GM23338 (cell line): ENCODE data around the gene WDR5B. TPM values are rescaled to one million over a fixed set of nuclear protein-coding genes. Genes with fewer than 3 reads are reported as not detected.

Experiments used
- ATAC-seq: fragments of 200-7000 bp; cut with Tn5 transposase; 3 replicates; pipeline ENCODE4 v1.9.1; 2020
- DNase-seq: peaks from one replicate; pipeline ENCODE4 v3.0.0-alpha.2; 2015; ENCODE audit warnings: low spot score
- H2AFZ ChIP-seq: fragments of 200-600 bp; sonication (generic); 2 replicates; pipeline ENCODE4 v1.8.0; 2016; ENCODE audit warnings: antibody characterized with exemption, mild to moderate bottlenecking, moderate library complexity
- H3F3A ChIP-seq: fragments of 200-600 bp; sonication (generic); replicated peaks from 2 replicates; pipeline ENCODE4 v1.8.0; 2017; ENCODE audit warnings: antibody characterized with exemption, mixed run types, low read depth
- H3K27ac ChIP-seq: fragments of 200-600 bp; sonication (generic); 2 replicates; pipeline ENCODE4 v1.6.1; 2016; ENCODE audit warnings: low read depth
- H3K27me3 ChIP-seq: fragments of 200-600 bp; sonication (generic); 2 replicates; pipeline ENCODE4 v1.8.0; 2016; ENCODE audit warnings: mild to moderate bottlenecking, mixed run types, moderate library complexity; ENCODE audit not compliant: insufficient read depth
- H3K36me3 ChIP-seq: fragments of 200-600 bp; sonication (generic); 2 replicates; pipeline ENCODE4 v1.8.0; 2016; ENCODE audit warnings: mild to moderate bottlenecking; ENCODE audit not compliant: insufficient read depth
- H3K4me1 ChIP-seq: fragments of 200-600 bp; sonication (generic); 2 replicates; pipeline ENCODE4 v1.8.0; 2016; ENCODE audit warnings: mild to moderate bottlenecking, moderate library complexity; ENCODE audit not compliant: insufficient read depth
- H3K4me2 ChIP-seq: fragments of 200-600 bp; sonication (generic); 2 replicates; pipeline ENCODE4 v1.7.1; 2017; ENCODE audit warnings: mixed run types
- H3K4me3 ChIP-seq: fragments of 200-600 bp; sonication (generic); 2 replicates; pipeline ENCODE4 v1.6.1; 2016; ENCODE audit warnings: mixed run types
- H3K79me2 ChIP-seq: fragments of 200-600 bp; sonication (generic); replicated peaks from 2 replicates; pipeline ENCODE4 v1.8.0; 2017; ENCODE audit warnings: mild to moderate bottlenecking; ENCODE audit not compliant: insufficient read depth
- H3K9me2 ChIP-seq: fragments of 200-600 bp; sonication (generic); 2 replicates; pipeline ENCODE4 v1.8.0; 2017; ENCODE audit not compliant: insufficient read depth
- H4K20me1 ChIP-seq: fragments of 200-600 bp; sonication (generic); replicated peaks from 2 replicates; pipeline ENCODE4 v1.8.0; 2017; ENCODE audit warnings: mild to moderate bottlenecking; ENCODE audit not compliant: insufficient read depth
- H3K27ac Mint-ChIP-seq: 2 replicates; pipeline ENCODE4 v1.8.0; 2020; ENCODE audit warnings: inconsistent platforms, mild to moderate bottlenecking, moderate library complexity, mixed read lengths
- H3K27me3 Mint-ChIP-seq: 3 replicates; pipeline ENCODE4 v1.8.0; 2022; ENCODE audit warnings: low read depth, mild to moderate bottlenecking, moderate library complexity, mixed read lengths, inconsistent platforms; ENCODE audit not compliant: insufficient read depth, poor library complexity
- H3K36me3 Mint-ChIP-seq: 3 replicates; pipeline ENCODE4 v1.8.0; 2021; ENCODE audit warnings: low read depth, mild to moderate bottlenecking, inconsistent platforms, moderate library complexity, mixed read lengths
- H3K4me1 Mint-ChIP-seq: 3 replicates; pipeline ENCODE4 v1.8.0; 2020; ENCODE audit warnings: mild to moderate bottlenecking, inconsistent platforms, mixed read lengths
- H3K4me3 Mint-ChIP-seq: 3 replicates; pipeline ENCODE4 v1.8.0; 2021; ENCODE audit warnings: moderate library complexity, mild to moderate bottlenecking, inconsistent platforms, mixed read lengths
- H3K9me3 Mint-ChIP-seq: 3 replicates; pipeline ENCODE4 v1.8.0; 2020; ENCODE audit warnings: moderate library complexity, mild to moderate bottlenecking, inconsistent platforms, mixed read lengths
- CREB1 ChIP-seq: fragments of 250-450 bp; sonication (Bioruptor Pico); IDR thresholded peaks from 2 replicates; pipeline ENCODE4 v1.5.0; 2020; ENCODE audit warnings: low read depth, mild to moderate bottlenecking, moderate library complexity
- CTCF ChIP-seq, 2 experiments: fragments of 200-600 bp in 1 of 2; sonication (generic) in 1 of 2; conservative IDR thresholded peaks; 2 replicates each; pipeline versions ENCODE4 v1.5.1 to v1.6.1; 2016 to 2017; ENCODE audit warnings: antibody characterized with exemption in 2 of 2, low read depth in 2 of 2, mild to moderate bottlenecking in 2 of 2, moderate library complexity in 1 of 2
- EZH2 ChIP-seq: fragments of 200-600 bp; sonication (generic); IDR thresholded peaks from one replicate; pipeline ENCODE4 v1.8.0; 2017; ENCODE audit warnings: antibody characterized with exemption, mild to moderate bottlenecking, low read depth; ENCODE audit not compliant: unreplicated experiment
- EZH2phosphoT487 ChIP-seq: fragments of 200-600 bp; sonication (generic); IDR thresholded peaks from one replicate; pipeline ENCODE4 v1.8.1; 2018; ENCODE audit warnings: antibody characterized with exemption; ENCODE audit not compliant: unreplicated experiment
- NANOG ChIP-seq: IDR thresholded peaks from 2 replicates; pipeline ENCODE4 v1.6.1; 2016; ENCODE audit warnings: antibody characterized with exemption, borderline replicate concordance
- POLR2AphosphoS5 ChIP-seq: IDR thresholded peaks from 2 replicates; pipeline ENCODE4 v1.6.1; 2016; ENCODE audit warnings: antibody characterized with exemption, low read depth
- REST ChIP-seq: IDR thresholded peaks from one replicate; pipeline ENCODE4 v1.6.1; 2018; ENCODE audit warnings: antibody characterized with exemption; ENCODE audit not compliant: unreplicated experiment
- STAT1 ChIP-seq: IDR thresholded peaks from one replicate; pipeline ENCODE4 v1.6.1; 2016; ENCODE audit warnings: antibody characterized with exemption; ENCODE audit not compliant: unreplicated experiment
- ZNF114 ChIP-seq: fragments of 250-450 bp; sonication (Bioruptor Pico); IDR thresholded peaks from 2 replicates; pipeline ENCODE4 v1.5.0; 2020; ENCODE audit warnings: mild to moderate bottlenecking, moderate library complexity
- ZNF462 ChIP-seq: fragments of 250-450 bp; sonication (Bioruptor Pico); IDR thresholded peaks from 2 replicates; pipeline ENCODE4 v1.5.0; 2020; ENCODE audit warnings: mild to moderate bottlenecking, moderate library complexity
- polyA plus RNA-seq: library from polyadenylated mRNA; unstranded; fragments of >200 nt; fragmentation: Nextera tagmentation; extraction: Ambion mirVana; gene quantifications from 2 replicates; pipeline ENCODE4 v1.2.1, GENCODE V29; 2016
- total RNA-seq: library from RNA; depleted of rRNA; stranded (reverse); fragments of >200 nt; shearing (Covaris generic); gene quantifications from 2 replicates; pipeline ENCODE4 v1.2.3, GENCODE V29; 2014

The WDR5B gene
- total and polyA plus RNA-seq, 2 experiments from 2014 or later, result 0.81 to 2.7 TPM

DNA sequence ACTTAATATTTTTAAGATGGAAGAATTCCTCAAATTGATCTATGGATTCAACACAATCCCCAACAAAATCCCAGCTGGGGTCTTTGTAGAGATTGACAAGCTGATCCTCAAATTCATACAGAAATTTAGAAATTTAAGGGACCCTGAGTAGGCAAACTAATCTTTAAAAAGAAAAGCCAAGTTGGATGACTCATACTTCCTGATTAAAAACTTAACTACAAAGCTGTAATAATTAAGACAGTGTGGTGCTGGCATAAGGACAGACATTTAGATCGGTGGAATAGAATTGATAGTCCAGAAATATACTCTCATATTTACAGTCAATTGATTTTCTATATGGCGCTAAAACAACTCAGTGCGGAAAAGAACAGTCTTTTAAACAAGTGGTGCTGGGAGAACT is 20.3 kb downstream of the WDR5B start:
- Mint-ChIP-seq H3K4me1 (peaks cover 6% of the 10 kb centered on the region), H3K27me3 (no peaks in the 10 kb centered on the region), H3K9me3 (no peaks in the 10 kb centered on the region; the same call in 1 of the 3 replicates), H3K4me3 (no peak overlapping the region), H3K27ac (no peak overlapping the region), H3K36me3 (no peaks in the 10 kb centered on the region)
- no peak overlapping the region for H2AFZ ChIP-seq
- H3K4me1 ChIP-seq, result peaks cover 5% of the 10 kb centered on the region; the same call in 1 of the 2 replicates
- H3F3A ChIP-seq, result no peaks in the 10 kb centered on the region
- DNase-seq, result no peak
- no peaks in the 10 kb centered on the region for H3K27me3 ChIP-seq
- H3K36me3 ChIP-seq, result no peaks in the 10 kb centered on the region
- H4K20me1 ChIP-seq, result no peaks in the 10 kb centered on the region
- ATAC-seq, result no peak
- no peak overlapping the region for H3K27ac ChIP-seq
- H3K9me2 ChIP-seq, result no peaks in the 10 kb centered on the region
- no peak overlapping the region for H3K4me3 ChIP-seq
- TF ChIP-seq EZH2 (no peak), CREB1 (CRISPR knock-in tag) (no peak), NANOG (no peak), ZNF462 (no peak), POLR2AphosphoS5 (no peak)
- peaks cover 4% of the 10 kb centered on the region; the same call in 1 of the 2 replicates for H3K79me2 ChIP-seq
- H3K4me2 ChIP-seq, result no peak overlapping the region

GRCh38 chr3:122394173-122394572 is 21.7 kb downstream of the WDR5B start:
- Histone ChIP-seq H2AFZ (no peak overlapping the region), H3K4me2 (no peak overlapping the region), H3K4me3 (no peak overlapping the region), H3K27me3 (no peaks in the 10 kb centered on the region), H3K4me1 (peaks cover 5% of the 10 kb centered on the region; the same call in 1 of the 2 replicates), H3K79me2 (peaks cover 4% of the 10 kb centered on the region; the same call in 1 of the 2 replicates), H3K9me2 (no peaks in the 10 kb centered on the region), H3K27ac (0 out of 2 replicates have a peak overlapping the region, but pooled peaks have one; percentile 10), H3F3A (no peaks in the 10 kb centered on the region), H4K20me1 (no peaks in the 10 kb centered on the region), H3K36me3 (no peaks in the 10 kb centered on the region)
- peaks cover 6% of the 10 kb centered on the region for H3K4me1 Mint-ChIP-seq
- no peaks in the 10 kb centered on the region for H3K9me3 Mint-ChIP-seq
- no peaks in the 10 kb centered on the region for H3K36me3 Mint-ChIP-seq
- H3K27ac Mint-ChIP-seq, result peak overlapping the region; percentile 92
- DNase-seq, result no peak
- H3K27me3 Mint-ChIP-seq, result peaks cover 1% of the 10 kb centered on the region
- H3K4me3 Mint-ChIP-seq, result no peak overlapping the region
- no peak for ATAC-seq
- no peak for TF ChIP-seq REST
- no peak for TF ChIP-seq ZNF114 (CRISPR knock-in tag)
- no peak for TF ChIP-seq POLR2AphosphoS5
- no peak for TF ChIP-seq NANOG
- TF ChIP-seq CTCF (conservative IDR thresholded peaks at IDR 0.05; ENCODE audit: low read depth in 2 of 2), result no peak
- no peak for TF ChIP-seq EZH2
- no peak for TF ChIP-seq STAT1
- TF ChIP-seq EZH2phosphoT487, result no peak
- TF ChIP-seq CREB1 (CRISPR knock-in tag), result no peak
